ENCODE data around the gene OGFR.

- TF ChIP-seq ZNF174 (tag by site-specific recombination; IDR thresholded peaks at IDR 0.05), result no peak
- TF ChIP-seq, protein P1, sequence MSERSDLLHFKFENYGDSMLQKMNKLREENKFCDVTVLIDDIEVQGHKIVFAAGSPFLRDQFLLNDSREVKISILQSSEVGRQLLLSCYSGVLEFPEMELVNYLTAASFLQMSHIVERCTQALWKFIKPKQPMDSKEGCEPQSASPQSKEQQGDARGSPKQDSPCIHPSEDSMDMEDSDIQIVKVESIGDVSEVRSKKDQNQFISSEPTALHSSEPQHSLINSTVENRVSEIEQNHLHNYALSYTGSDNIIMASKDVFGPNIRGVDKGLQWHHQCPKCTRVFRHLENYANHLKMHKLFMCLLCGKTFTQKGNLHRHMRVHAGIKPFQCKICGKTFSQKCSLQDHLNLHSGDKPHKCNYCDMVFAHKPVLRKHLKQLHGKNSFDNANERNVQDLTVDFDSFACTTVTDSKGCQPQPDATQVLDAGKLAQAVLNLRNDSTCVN (tag by site-specific recombination; optimal IDR thresholded peaks at IDR 0.05), result no peak
- no peak for TF ChIP-seq KLF7 (tag by site-specific recombination; IDR thresholded peaks at IDR 0.05; ENCODE audit: borderline replicate concordance)
- no peak for TF ChIP-seq ZNF555 (tag by site-specific recombination; conservative IDR thresholded peaks at IDR 0.05)
- TF ChIP-seq MEIS1 (CRISPR knock-in tag; IDR thresholded peaks at IDR 0.05; ENCODE audit: borderline replicate concordance), result no peak
- TF ChIP-seq, protein P2, sequence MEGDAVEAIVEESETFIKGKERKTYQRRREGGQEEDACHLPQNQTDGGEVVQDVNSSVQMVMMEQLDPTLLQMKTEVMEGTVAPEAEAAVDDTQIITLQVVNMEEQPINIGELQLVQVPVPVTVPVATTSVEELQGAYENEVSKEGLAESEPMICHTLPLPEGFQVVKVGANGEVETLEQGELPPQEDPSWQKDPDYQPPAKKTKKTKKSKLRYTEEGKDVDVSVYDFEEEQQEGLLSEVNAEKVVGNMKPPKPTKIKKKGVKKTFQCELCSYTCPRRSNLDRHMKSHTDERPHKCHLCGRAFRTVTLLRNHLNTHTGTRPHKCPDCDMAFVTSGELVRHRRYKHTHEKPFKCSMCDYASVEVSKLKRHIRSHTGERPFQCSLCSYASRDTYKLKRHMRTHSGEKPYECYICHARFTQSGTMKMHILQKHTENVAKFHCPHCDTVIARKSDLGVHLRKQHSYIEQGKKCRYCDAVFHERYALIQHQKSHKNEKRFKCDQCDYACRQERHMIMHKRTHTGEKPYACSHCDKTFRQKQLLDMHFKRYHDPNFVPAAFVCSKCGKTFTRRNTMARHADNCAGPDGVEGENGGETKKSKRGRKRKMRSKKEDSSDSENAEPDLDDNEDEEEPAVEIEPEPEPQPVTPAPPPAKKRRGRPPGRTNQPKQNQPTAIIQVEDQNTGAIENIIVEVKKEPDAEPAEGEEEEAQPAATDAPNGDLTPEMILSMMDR (tag by site-specific recombination; IDR thresholded peaks at IDR 0.05), result no peak
- TF ChIP-seq ZNF529 (tag by site-specific recombination; IDR thresholded peaks at IDR 0.05; ENCODE audit: insufficient replicate concordance), result no peak
- TF ChIP-seq ZNF518A (tag by site-specific recombination; conservative IDR thresholded peaks at IDR 0.05; ENCODE audit: low read depth), result no peak
- TF ChIP-seq KLF1 (tag by site-specific recombination; IDR thresholded peaks at IDR 0.05), result no peak
- no peak for TF ChIP-seq HOXA7 (CRISPR knock-in tag; IDR thresholded peaks at IDR 0.05; ENCODE audit: borderline replicate concordance)
- TF ChIP-seq, protein P3, sequence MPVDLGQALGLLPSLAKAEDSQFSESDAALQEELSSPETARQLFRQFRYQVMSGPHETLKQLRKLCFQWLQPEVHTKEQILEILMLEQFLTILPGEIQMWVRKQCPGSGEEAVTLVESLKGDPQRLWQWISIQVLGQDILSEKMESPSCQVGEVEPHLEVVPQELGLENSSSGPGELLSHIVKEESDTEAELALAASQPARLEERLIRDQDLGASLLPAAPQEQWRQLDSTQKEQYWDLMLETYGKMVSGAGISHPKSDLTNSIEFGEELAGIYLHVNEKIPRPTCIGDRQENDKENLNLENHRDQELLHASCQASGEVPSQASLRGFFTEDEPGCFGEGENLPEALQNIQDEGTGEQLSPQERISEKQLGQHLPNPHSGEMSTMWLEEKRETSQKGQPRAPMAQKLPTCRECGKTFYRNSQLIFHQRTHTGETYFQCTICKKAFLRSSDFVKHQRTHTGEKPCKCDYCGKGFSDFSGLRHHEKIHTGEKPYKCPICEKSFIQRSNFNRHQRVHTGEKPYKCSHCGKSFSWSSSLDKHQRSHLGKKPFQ (tag by site-specific recombination; IDR thresholded peaks at IDR 0.05), result no peak
- no peak for TF ChIP-seq ZBTB8A (tag by site-specific recombination; IDR thresholded peaks at IDR 0.05)
- no peak for TF ChIP-seq ZNF423 (tag by site-specific recombination; IDR thresholded peaks at IDR 0.05)
- TF ChIP-seq ZIC2 (tag by site-specific recombination; IDR thresholded peaks at IDR 0.05), result no peak
Observed at GRCh38 chr20:62787321-62787720, 17.3 kb upstream of the OGFR start.
